Hindlimb muscle (tissue), 1 donor: ENCODE measurements around the gene RGMB. TPM values are rescaled to one million over a fixed set of nuclear protein-coding genes. Genes with fewer than 3 reads are reported as not detected.

Source experiments
- DNase-seq: peaks from one replicate; pipeline ENCODE4 v3.0.0-alpha.2; 2013
- polyA plus RNA-seq: library from polyadenylated mRNA; unstranded; fragments of 120-200 nt; gene quantifications from one replicate; pipeline ENCODE4 v1.2.1, GENCODE V29; 2013; ENCODE audit not compliant: insufficient read length

The RGMB gene
- polyA plus RNA-seq, 1 donor = 59.7 TPM

DNA sequence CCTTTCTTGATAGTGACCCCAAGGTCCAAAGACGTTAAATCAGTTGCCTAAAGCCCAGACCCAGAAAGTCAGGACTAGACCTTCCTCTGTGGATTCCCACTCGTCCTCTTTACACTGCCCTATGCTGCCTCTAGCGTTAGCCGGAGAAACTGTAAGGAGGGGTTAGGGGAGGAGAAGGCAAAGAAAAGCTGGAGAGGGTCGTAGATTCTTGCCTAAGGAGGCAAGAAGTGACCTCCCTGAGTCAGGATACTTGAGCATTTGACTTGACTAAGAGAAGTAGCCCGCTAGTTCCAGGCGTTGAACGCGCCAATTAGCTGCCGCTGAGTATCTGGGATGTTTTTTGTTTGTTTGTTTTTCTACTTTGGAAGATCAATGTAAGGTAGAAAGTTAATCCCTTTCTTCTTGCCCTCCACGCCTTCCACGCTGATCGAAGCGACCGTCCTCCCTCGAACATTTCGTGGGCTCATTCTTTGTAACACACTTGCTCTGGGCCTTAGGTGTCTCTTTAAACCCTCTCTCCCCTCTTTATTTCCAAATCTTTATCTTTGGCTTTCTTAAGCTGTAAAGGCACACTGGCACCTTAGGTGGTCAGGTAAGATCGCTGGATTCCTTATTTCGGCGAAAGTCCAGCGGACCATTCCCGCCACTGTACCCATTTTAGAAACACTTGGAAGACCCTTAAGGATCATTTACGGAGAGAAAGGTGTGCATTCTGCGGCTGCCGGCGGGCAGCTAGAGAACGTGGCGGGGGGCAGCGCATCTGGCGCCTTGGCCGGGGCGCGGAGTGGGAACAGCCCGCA is 5.1 kb upstream of the RGMB start:
- peak; percentile 68 for DNase-seq

DNA sequence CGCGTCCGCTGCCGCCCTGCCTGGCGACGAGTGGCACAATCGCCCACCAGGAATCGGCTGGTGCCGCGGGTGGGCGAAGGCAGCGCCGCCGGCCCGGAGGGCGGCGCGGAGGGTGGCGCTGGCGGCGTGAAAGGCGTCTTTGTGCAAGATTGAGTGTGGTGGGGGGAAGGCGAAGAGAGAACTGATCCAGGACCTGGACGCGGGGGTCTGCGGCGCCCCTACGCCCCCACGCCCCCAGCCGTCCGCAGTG is 4.6 kb upstream of the RGMB start:
- DNase-seq = no peak

GRCh38 chr5:98769210-98769958 is 4.1 kb upstream of the RGMB start:
- DNase-seq = peak; percentile 84

- no peak for DNase-seq
These were observed 3.6 kb upstream of the RGMB start for GRCh38 chr5:98769959-98770208.

DNA sequence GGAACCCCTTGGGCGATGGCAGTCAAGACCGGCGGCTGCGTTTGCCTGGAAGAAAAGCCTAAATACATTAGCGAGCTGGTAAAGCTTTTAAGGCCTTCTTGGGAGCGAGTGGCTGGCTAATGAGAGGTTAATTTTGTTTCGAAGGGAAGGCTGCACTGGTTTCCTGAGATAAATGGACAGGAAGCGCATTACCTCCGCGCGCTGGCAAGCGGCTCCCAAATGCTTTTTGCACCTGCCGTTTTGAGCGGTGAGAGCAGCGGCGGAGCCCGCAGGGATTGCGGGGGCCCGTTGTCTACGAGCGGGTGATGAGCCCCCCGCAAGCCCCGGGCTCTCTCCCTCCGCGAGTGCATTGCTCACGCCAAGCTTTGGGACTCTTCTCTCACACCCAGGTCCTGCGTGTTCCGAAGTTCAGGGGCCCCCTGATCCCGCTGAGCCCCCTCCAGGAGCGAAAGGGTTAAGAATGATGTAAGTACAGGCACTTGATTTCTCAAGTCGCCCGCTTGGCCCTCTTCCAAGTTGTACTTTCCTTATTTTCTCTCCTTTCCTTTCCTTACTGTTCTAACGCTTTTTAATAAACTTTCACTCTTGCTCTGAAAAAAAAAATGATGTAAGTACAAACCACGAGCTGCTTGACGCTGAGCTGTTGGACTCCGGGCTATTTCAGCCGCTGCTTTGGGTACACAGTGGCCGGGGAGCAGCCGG is 3.1 kb upstream of the RGMB start:
- DNase-seq = peak; percentile 78

DNA sequence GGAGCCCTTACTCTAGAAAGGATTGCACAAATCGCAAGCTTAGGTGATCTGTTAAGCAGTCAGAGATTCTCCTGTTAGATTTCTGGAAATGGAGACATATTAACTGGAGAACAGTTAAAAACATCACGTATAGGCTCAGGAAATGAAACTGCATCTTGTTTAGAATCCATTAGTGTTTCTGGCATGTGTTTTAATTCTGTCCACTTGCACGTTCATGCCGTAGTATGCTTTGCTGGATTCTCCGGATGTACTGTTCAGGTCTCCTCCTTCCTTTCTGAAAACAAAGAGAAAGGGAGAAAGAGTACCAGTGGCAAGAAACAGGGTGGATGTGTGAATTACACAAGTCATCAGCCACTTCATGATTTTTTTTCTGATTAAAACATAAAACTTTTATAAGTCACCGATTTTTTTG is 2.5 kb upstream of the RGMB start:
- no peak for DNase-seq

DNA sequence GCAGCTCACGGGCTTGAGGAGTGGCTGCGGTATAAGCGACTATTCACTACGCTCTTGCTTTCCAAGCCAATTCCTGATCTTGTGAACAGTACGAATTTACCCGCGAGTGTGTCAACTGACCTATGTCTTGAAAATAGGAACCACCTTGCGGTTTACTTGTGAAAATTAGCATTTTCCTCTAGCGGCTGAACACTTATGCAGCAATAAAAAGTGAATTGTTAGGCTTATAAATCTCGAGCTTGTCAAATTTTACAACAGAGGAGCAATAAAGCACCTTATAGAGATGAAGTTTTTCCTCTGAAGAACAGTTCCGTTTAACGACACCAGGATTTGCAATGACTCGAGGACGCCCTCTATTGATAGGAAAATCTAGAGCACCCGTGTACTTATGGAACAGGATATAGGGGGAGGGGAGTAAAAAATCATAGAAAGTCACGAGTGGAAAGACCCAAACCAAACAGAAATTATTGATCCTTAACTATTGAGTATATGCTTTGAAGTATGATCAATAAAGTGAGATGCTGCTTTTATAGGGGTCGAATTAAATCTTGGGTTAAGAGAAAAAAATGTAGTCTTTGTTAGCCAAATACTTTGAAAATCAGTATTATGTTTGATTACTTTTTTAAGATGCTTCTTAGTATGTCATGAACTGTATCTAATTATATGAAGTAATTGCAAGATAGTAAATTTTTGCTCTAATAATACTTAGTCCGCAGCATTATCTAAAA is 1.9 kb upstream of the RGMB start:
- DNase-seq = peak; percentile 91

GRCh38 chr5:98772415-98773213 is 849 bp upstream of the RGMB start:
- no peak for DNase-seq

- DNase-seq = no peak
These were observed 324 bp upstream of the RGMB start for GRCh38 chr5:98773214-98773463.

- DNase-seq = peak; percentile 72
These were observed 950 bp downstream of the RGMB start for GRCh38 chr5:98774192-98775033.

- DNase-seq = no peak
These were observed 2.0 kb downstream of the RGMB start for GRCh38 chr5:98775246-98776065.

DNA sequence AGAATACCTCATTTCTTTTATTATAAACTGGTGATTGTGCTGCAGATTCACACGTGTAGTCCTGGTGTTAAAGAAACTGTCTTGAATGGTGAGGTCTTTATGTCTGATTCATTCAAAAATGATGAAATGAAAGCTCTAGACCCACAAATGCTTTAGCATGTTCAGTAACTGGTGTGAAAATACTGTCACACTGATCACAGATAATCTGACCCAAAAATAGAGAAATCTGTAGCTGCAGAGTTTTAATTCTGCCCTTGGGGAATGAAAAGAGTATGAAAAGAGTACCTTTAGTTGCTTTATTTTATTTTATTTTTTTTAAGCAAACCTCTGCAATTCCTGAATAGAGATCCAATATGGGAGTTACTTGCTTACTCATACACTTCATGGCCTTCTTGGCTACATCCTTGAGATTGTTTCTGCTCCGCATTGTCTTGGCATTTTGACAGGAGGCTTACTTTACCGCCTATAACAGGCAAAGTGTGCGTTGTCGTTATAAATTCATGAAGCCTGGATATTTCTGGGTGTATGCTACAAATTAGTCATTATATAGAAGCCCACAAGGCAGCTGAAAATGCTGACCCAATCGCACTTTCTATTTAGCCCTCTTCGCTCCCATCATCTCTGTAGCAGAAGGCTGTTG is 2.7 kb downstream of the RGMB start:
- DNase-seq = no peak

DNA sequence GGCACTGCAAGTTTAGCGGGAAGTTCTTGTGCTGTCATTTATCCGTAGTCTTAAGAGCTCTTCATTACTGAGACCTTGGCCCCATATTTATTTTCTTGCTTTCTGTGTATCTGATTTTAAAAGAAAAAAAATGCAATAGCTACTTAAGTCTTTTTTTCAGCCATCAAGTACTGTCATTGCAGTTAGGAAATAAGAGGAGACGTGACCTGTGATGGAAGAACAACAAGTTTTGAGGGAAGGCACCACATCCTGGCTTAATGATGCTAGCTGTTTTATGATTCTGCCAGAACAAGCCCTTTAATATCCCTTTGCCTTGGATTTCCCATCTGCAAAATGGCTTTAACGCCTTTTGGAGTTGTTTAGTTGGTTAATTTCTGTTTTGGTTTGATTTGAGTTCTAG is 3.8 kb downstream of the RGMB start:
- no peak for DNase-seq

DNA sequence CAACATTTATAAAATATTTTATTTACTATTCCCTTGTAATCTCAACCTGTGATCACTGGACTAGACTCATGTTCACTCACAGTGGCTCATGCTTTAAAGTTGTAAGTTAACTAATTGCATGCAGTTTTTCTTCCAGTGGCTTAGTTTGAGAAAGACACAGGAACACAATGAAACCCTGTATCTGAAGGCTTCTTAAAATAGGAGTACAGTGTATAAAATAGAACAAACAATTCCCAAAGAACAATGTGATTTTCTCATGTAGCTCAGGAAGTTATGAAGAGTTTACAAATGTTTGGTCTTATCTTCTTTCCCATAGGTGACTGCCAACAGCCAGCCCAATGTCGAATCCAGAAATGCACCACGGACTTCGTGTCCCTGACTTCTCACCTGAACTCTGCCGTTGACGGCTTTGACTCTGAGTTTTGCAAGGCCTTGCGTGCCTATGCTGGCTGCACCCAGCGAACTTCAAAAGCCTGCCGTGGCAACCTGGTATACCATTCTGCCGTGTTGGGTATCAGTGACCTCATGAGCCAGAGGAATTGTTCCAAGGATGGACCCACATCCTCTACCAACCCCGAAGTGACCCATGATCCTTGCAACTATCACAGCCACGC is 5.9 kb downstream of the RGMB start:
- no peak for DNase-seq

GRCh38 chr5:98780390-98780789 is 6.9 kb downstream of the RGMB start:
- no peak for DNase-seq

DNA sequence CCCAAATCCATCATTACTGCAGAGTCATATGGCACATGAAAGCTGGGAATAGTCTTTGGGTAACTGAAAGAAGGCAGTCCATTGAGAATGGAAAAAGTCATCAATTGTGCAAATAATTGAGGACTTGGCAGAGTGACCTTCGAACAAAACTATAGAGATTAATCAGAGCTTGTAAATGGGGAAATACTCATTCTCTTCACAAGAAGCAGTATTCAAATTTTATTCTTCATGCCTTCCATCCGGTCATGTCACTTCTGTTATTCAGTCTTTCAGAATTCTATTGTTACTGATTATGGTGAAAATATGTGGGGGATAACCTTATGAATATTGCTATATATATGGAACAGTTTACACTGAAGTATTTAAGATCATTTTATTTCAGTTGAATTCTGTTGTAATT is 8.1 kb downstream of the RGMB start:
- no peak for DNase-seq

- no peak for DNase-seq
These were observed 8.5 kb downstream of the RGMB start for GRCh38 chr5:98781964-98782363.

DNA sequence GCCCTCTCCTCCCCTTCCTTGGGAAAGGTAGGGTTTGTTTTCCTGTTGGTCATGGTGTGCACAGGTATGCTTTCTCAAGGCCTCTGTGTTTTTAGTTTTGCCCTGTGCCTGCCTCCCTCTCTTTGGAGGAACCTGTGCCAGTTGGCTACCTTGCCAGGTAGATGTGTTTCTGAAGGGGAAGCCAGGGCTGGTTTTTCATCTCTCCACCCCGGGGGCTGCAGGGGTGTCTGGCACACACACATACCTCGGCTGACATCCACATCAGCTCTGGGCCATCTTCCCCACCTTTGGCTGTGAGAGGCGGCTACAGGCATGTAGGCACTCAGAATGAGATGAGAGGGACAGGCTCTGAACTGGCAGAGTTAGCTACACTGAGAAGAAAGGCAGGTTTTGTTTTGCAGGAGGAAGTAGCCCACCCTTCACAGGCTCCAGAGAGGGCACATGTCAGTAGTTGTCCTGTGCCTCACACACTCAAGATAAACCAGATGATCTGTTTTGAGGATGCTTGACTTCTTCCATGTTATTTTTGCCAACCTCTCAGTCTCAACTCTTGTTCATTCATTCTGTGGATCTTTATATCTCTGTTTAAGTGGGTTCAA is 9.7 kb downstream of the RGMB start:
- no peak for DNase-seq

DNA sequence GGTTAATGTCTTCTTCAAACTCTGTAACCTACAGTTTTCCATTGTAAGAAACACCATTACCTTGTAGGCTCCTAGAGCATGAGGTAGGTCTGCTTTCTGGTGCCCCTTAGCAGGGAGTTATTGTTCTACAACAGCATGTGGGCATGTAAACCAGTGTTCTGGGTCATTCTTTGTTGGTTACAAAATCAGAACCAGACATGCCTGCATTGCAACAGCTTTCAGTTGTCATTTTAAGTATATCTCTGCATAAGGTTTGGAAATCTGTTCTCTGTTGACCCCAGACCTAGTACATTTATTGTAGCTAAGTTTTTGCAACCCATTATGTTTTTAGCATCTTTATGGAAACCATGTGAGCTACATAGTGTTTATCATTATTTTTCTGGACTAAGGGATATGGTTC is 10.9 kb downstream of the RGMB start:
- no peak for DNase-seq

DNA sequence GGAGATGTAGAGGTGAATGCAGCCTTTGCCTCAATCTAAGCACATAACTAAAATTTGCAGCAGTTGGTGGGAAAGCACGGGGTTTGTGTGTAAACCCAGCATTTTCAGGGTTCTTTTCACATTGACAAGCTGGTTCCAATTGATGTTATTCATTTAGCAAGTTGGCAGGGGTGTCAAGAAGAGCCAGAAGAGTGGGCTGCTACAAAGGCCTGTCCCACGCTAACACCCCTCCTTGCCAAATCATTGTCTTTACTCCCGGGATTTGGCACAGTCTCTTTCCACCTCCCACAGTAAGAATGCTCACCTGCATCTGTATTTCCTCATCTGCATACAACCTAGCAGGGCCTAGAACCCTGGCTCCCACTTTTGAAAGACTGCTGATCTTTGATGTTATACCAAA is 11.8 kb downstream of the RGMB start:
- DNase-seq = no peak
